PC-3 (cell line): ENCODE results near the gene MAD1L1. TPM values are rescaled to one million over a fixed set of nuclear protein-coding genes. Genes with fewer than 3 reads are reported as not detected.

Experiments used
- ATAC-seq: fragments of 200-7000 bp; cut with Tn5 transposase; 2 replicates; pipeline ENCODE4 v1.9.1; 2020; ENCODE audit warnings: mild to moderate bottlenecking, moderate library complexity
- BruUV-seq: library from RNA; stranded (reverse); fragments of 400-500 nt; replicated peaks from 2 replicates; lab custom pipeline; 2021; lab: Mats Ljungman, UMichigan
- CTCF ChIA-PET: fragments of 300-600 bp; sonication (Branson Sonifier 250); formaldehyde crosslinking; loops from one replicate; lab custom pipeline; 2022; ENCODE audit warnings: antibody characterized with exemption; lab: Charles Lee
- POLR2A ChIA-PET: fragments of 300-600 bp; sonication (Branson Sonifier 250); formaldehyde crosslinking; loops from one replicate; lab custom pipeline; 2022; ENCODE audit warnings: antibody characterized with exemption; ENCODE audit not compliant: unreplicated experiment; lab: Charles Lee
- DNase-seq: peaks from one replicate; pipeline ENCODE4 v3.0.0-alpha.2; 2015
- H2AFZ ChIP-seq: fragments of 300-600 bp; sonication (generic); 2 replicates; pipeline ENCODE4 v1.6.0; 2016; ENCODE audit warnings: antibody characterized with exemption, low read length
- H3F3A ChIP-seq: fragments of 300-600 bp; sonication (generic); one replicate; pipeline ENCODE4 v1.6.0; 2017; ENCODE audit warnings: antibody characterized with exemption, low read length, control low read depth, mild to moderate bottlenecking; ENCODE audit not compliant: unreplicated experiment
- H3K27ac ChIP-seq: fragments of 300-600 bp; sonication (generic); 2 replicates; pipeline ENCODE4 v1.5.1; 2016; ENCODE audit warnings: mild to moderate bottlenecking, low read length
- H3K27me3 ChIP-seq: fragments of 300-600 bp; sonication (generic); 2 replicates; pipeline ENCODE4 v1.6.1; 2016; ENCODE audit warnings: low read length, mixed read lengths
- H3K36me3 ChIP-seq: fragments of 300-600 bp; sonication (generic); 2 replicates; pipeline ENCODE4 v1.6.1; 2016; ENCODE audit warnings: low read depth, mixed run types, low read length, mixed read lengths
- H3K4me1 ChIP-seq: fragments of 300-600 bp; sonication (generic); 2 replicates; pipeline ENCODE4 v1.5.1; 2016; ENCODE audit warnings: low read length; ENCODE audit not compliant: insufficient read depth
- H3K4me2 ChIP-seq: fragments of 300-600 bp; sonication (generic); 2 replicates; pipeline ENCODE4 v1.6.0; 2016; ENCODE audit warnings: low read length
- H3K4me3 ChIP-seq: fragments of 300-600 bp; sonication (generic); 2 replicates; pipeline ENCODE4 v1.5.1; 2016; ENCODE audit warnings: mild to moderate bottlenecking, low read length, mixed read lengths
- H3K79me2 ChIP-seq: fragments of 300-600 bp; sonication (generic); 2 replicates; pipeline ENCODE4 v1.6.1; 2017; ENCODE audit warnings: low read length, mixed read lengths
- H3K9ac ChIP-seq: fragments of 300-600 bp; sonication (generic); 2 replicates; pipeline ENCODE4 v1.6.0; 2016; ENCODE audit warnings: mild to moderate bottlenecking, low read length
- H3K9me2 ChIP-seq: fragments of 300-600 bp; sonication (generic); replicated peaks from 2 replicates; pipeline ENCODE4 v1.6.1; 2016; ENCODE audit warnings: mixed run types, low read length, mixed read lengths
- H3K9me3 ChIP-seq: fragments of 300-600 bp; sonication (generic); 2 replicates; pipeline ENCODE4 v1.6.1; 2016; ENCODE audit warnings: low read length, mixed read lengths
- H4K20me1 ChIP-seq: fragments of 300-600 bp; sonication (generic); 2 replicates; pipeline ENCODE4 v1.6.1; 2016; ENCODE audit warnings: low read length, mixed read lengths
- CTCF ChIP-seq: fragments of 300-600 bp; sonication (generic); conservative IDR thresholded peaks from 2 replicates; pipeline ENCODE4 v1.5.1; 2017; ENCODE audit warnings: antibody characterized with exemption, low read depth, mild to moderate bottlenecking, low read length
- EZH2 ChIP-seq: fragments of 300-600 bp; sonication (generic); IDR thresholded peaks from one replicate; pipeline ENCODE4 v1.6.1; 2017; ENCODE audit warnings: antibody characterized with exemption, mild to moderate bottlenecking, low read length; ENCODE audit not compliant: unreplicated experiment
- EZH2phosphoT487 ChIP-seq: fragments of 300-600 bp; sonication (generic); IDR thresholded peaks from 2 replicates; pipeline ENCODE4 v1.6.1; 2018; ENCODE audit warnings: mild to moderate bottlenecking, antibody characterized with exemption, low read length, borderline replicate concordance
- intact Hi-C: fragments of 100-400 bp; cut with micrococcal nuclease; formaldehyde crosslinking; loops from 2 replicates; pipeline ENCODE4 v1.9.0; 2023
- total RNA-seq: library from RNA; depleted of rRNA; stranded (reverse); fragments of >200 nt; gene quantifications from 2 replicates; pipeline ENCODE4 v1.2.3, GENCODE V29; 2014

Gene MAD1L1
- total RNA-seq, 1 experiment from 2014 or later = 88.4 TPM

DNA sequence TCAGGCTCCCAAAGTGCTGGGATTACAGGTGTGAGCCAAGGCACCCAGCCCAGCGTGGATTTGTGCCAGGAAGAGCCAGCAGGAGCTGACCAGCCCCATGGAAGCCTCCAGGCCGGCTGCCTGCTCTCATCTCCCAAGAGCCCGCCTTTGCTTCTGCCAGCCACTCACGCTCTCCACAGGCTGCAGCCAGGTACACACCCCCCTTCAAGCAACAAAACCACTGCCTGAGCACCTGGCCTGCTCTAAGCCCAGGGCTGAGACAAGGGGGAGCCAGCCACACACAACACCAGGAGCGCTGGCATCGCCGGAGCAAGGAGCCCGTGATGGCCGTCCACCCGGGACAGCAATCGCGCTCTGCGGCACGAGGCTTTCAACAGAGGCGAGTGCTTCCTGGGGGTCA lies 34.5 kb downstream of the MAD1L1 start:
- intact Hi-C loops = no loop called here
- TF ChIP-seq CTCF = no peak
- no peak for TF ChIP-seq EZH2
- no peak for TF ChIP-seq EZH2phosphoT487
- DNase-seq (no peak), ATAC-seq (no peak)
- POLR2A ChIA-PET = interaction anchor here (0.7 kb wide), 1 partner anchor 72 kb away, joined by 4 read pairs; no protein-coding TSS in a partner anchor
- Histone ChIP-seq H3K4me2 (no peak overlapping the region), H4K20me1 (no peaks in the 10 kb centered on the region), H3K79me2 (no peaks in the 10 kb centered on the region), H3K27ac (no peak overlapping the region), H3F3A (no peaks in the 10 kb centered on the region), H2AFZ (no peak overlapping the region), H3K9ac (no peak overlapping the region), H3K9me3 (no peaks in the 10 kb centered on the region), H3K9me2 (no peaks in the 10 kb centered on the region), H3K36me3 (peaks cover 14% of the 10 kb centered on the region), H3K4me1 (no peaks in the 10 kb centered on the region), H3K4me3 (no peak overlapping the region), H3K27me3 (no peaks in the 10 kb centered on the region)
- CTCF ChIA-PET = no interaction called here
- BruUV-seq = no TSS peak

- H3K4me3 ChIP-seq = no peak overlapping the region
- H3K36me3 ChIP-seq = peaks cover 16% of the 10 kb centered on the region
- no peaks in the 10 kb centered on the region for H3K9me3 ChIP-seq
- ChIA-PET POLR2A (no interaction called here), CTCF (no interaction called here)
- no peaks in the 10 kb centered on the region for H3K9me2 ChIP-seq
- H2AFZ ChIP-seq = no peak overlapping the region
- H3K27me3 ChIP-seq = no peaks in the 10 kb centered on the region
- no peak for TF ChIP-seq EZH2
- TF ChIP-seq CTCF = no peak
- TF ChIP-seq EZH2phosphoT487 = no peak
- no TSS peak for BruUV-seq
- no peaks in the 10 kb centered on the region for H3F3A ChIP-seq
- H4K20me1 ChIP-seq = no peaks in the 10 kb centered on the region
- no peaks in the 10 kb centered on the region for H3K79me2 ChIP-seq
- intact Hi-C loops = no loop called here
- H3K9ac ChIP-seq = no peak overlapping the region
- no peaks in the 10 kb centered on the region for H3K4me1 ChIP-seq
- H3K4me2 ChIP-seq = no peak overlapping the region
- no peak for ATAC-seq
- no peak for DNase-seq
- no peak overlapping the region for H3K27ac ChIP-seq
These were observed 35.1 kb downstream of the MAD1L1 start for GRCh38 chr7:2197436-2198155.
